ENCODE data around the gene DCBLD1. TPM values are rescaled to one million over a fixed set of nuclear protein-coding genes. Genes with fewer than 3 reads are reported as not detected.

Gene DCBLD1
- total and polyA plus RNA-seq, 9 of the 15 experiments (the other 6 are each of a cell fraction or from before 2014, with no cell fraction given), result 0.80 to 8.5 (median 6.8) TPM

GRCh38 chr6:117559299-117559698, 76.8 kb downstream of the DCBLD1 start:
- WGBS (ENCODE audit: insufficient coverage, low coverage, missing lambda C conversion rate), result 83% methylated on average over 4 of the region's 4 CpGs
- no peaks in the 10 kb centered on the region for H3K9me1 ChIP-seq (ENCODE audit: control insufficient read depth, insufficient read depth, low read length)
- no peak; the same call in 2 of the 3 replicates for ATAC-seq
- no peak overlapping the region for H3K27ac ChIP-seq (ENCODE audit: extremely low read depth, low read depth, low read length)
- POLR2A ChIA-PET, result interaction anchor here (2.0 to 2.1 kb wide), 2 partner anchors 10 kb away, joined by 4 to 8 read pairs; no protein-coding TSS in a partner anchor
- no peaks in the 10 kb centered on the region for H4K20me1 ChIP-seq (replicated peaks; ENCODE audit: control insufficient read depth, insufficient read depth, low read length)
- H3K4me3 ChIP-seq, result no peak overlapping the region
- in situ Hi-C loops (cut with MboI), result loop anchor here (10.0 kb wide), 1 partner anchor 104 kb away; no protein-coding TSS in a partner anchor
- H3K4me2 ChIP-seq (ENCODE audit: insufficient read depth, low read length), result no peak overlapping the region
- no peaks in the 10 kb centered on the region for H3K79me2 ChIP-seq (ENCODE audit: control insufficient read depth, insufficient read depth, low read length)
- no peak overlapping the region; a peak in 1 of 4 replicates for H3K9ac ChIP-seq (ENCODE audit: insufficient read depth in 1 of 2, low read depth in 2 of 2, low read length in 2 of 2)
- CTCF ChIA-PET (ENCODE audit: low intra/inter-chr PET ratio), result no interaction called here
- no peaks in the 10 kb centered on the region for H3K9me3 ChIP-seq (replicated peaks; ENCODE audit: control insufficient read depth, insufficient read depth, low read depth, low read length)
- H3K36me3 ChIP-seq (ENCODE audit: control insufficient read depth, insufficient read depth, low read length), result peaks cover 31% of the 10 kb centered on the region; the same call in 2 of the 3 replicates
- no peak for DNase-seq (ENCODE audit: extremely low read depth in 1 of 4, low spot score in 3 of 4)
- BruUV-seq (replicated peaks), result no TSS peak
- TF ChIP-seq SRSF1 (IDR thresholded peaks at IDR 0.05; ENCODE audit: low read depth, low read length) (no peak), MTA1 (IDR thresholded peaks at IDR 0.05; ENCODE audit: borderline replicate concordance) (no peak), ZNF316 (IDR thresholded peaks at IDR 0.05) (0 out of 2 replicates have a peak, but pooled peaks have one; percentile 5)
- H3K4me1 ChIP-seq (replicated peaks in 1 of 2; ENCODE audit: control insufficient read depth in 2 of 2, insufficient read depth in 2 of 2, low read length in 2 of 2), result peaks cover 0 to 6% of the 10 kb centered on the region in 2 experiments; a peak in 2 of 5 replicates
- no peak overlapping the region for H2AFZ ChIP-seq (ENCODE audit: low read depth, low read length)
- no peak for FAIRE-seq
- intact Hi-C loops (cut with micrococcal nuclease), result loop anchor here (5.0 kb wide), 1 partner anchor 212 kb away; no protein-coding TSS in a partner anchor
- no peaks in the 10 kb centered on the region for H3K27me3 ChIP-seq (ENCODE audit: control insufficient read depth in 2 of 2, insufficient read depth in 2 of 2, low read length in 2 of 2)

- ChIA-PET POLR2A (interaction anchor here (1.4 to 2.1 kb wide), 2 partner anchors 8 to 41 kb away, joined by 3 to 4 read pairs; partner anchors contain the start of gene GOPC), CTCF (ENCODE audit: low intra/inter-chr PET ratio) (no interaction called here)
- ATAC-seq (peak; percentile 73), FAIRE-seq (no peak), DNase-seq (ENCODE audit: extremely low read depth in 1 of 4, low spot score in 3 of 4) (peak in 2 of 4 experiments; percentile 35 to 50)
- H3K9me1 ChIP-seq (ENCODE audit: control insufficient read depth, insufficient read depth, low read length), result no peaks in the 10 kb centered on the region
- peaks cover 0 to 14% of the 10 kb centered on the region in 2 experiments; a peak in 2 of 5 replicates for H3K4me1 ChIP-seq (replicated peaks in 1 of 2; ENCODE audit: control insufficient read depth in 2 of 2, insufficient read depth in 2 of 2, low read length in 2 of 2)
- no peak overlapping the region for H3K4me2 ChIP-seq (ENCODE audit: insufficient read depth, low read length)
- H3K27ac ChIP-seq (ENCODE audit: extremely low read depth, low read depth, low read length), result no peak overlapping the region; the same call in 2 of the 3 replicates
- H3K9me3 ChIP-seq (replicated peaks; ENCODE audit: control insufficient read depth, insufficient read depth, low read depth, low read length), result no peaks in the 10 kb centered on the region
- in situ Hi-C loops (cut with MboI) (no loop called here), intact Hi-C loops (cut with micrococcal nuclease) (loop anchor here (2.0 kb wide), 1 partner anchor 44 kb away; no protein-coding TSS in a partner anchor)
- WGBS (ENCODE audit: insufficient coverage, low coverage, missing lambda C conversion rate), result 2% methylated on average over 3 of the region's 3 CpGs
- no peaks in the 10 kb centered on the region for H3K79me2 ChIP-seq (ENCODE audit: control insufficient read depth, insufficient read depth, low read length)
- H3K9ac ChIP-seq (ENCODE audit: insufficient read depth in 1 of 2, low read depth in 2 of 2, low read length in 2 of 2), result no peak overlapping the region
- no peak overlapping the region for H2AFZ ChIP-seq (ENCODE audit: low read depth, low read length)
- TSS peak; percentile 12 for BruUV-seq (replicated peaks)
- H3K36me3 ChIP-seq (ENCODE audit: control insufficient read depth, insufficient read depth, low read length), result peaks cover 48% of the 10 kb centered on the region
- no peaks in the 10 kb centered on the region for H3K27me3 ChIP-seq (ENCODE audit: control insufficient read depth in 2 of 2, insufficient read depth in 2 of 2, low read length in 2 of 2)
- H3K4me3 ChIP-seq, result no peak overlapping the region
- H4K20me1 ChIP-seq (replicated peaks; ENCODE audit: control insufficient read depth, insufficient read depth, low read length), result no peaks in the 10 kb centered on the region
- TF ChIP-seq E2F5 (CRISPR knock-in tag; IDR thresholded peaks at IDR 0.05), result no peak
- no peak for TF ChIP-seq ZFX (CRISPR knock-in tag; IDR thresholded peaks at IDR 0.05)
- peak; percentile 40; the same call in 1 of the 2 replicates for TF ChIP-seq DPF2 (IDR thresholded peaks at IDR 0.05)
- TF ChIP-seq TFAP4 (CRISPR knock-in tag; IDR thresholded peaks at IDR 0.05; ENCODE audit: borderline replicate concordance), result no peak
- TF ChIP-seq STAT5A (IDR thresholded peaks at IDR 0.05; ENCODE audit: borderline replicate concordance, low read length), result 0 out of 2 replicates have a peak, but pooled peaks have one; percentile 17
- TF ChIP-seq CBFA2T2 (conservative IDR thresholded peaks at IDR 0.05), result peak; percentile 29; the same call in 1 of the 2 replicates
- no peak for TF ChIP-seq HOMEZ (CRISPR knock-in tag; IDR thresholded peaks at IDR 0.05)
- TF ChIP-seq TAL1 (IDR thresholded peaks at IDR 0.05), result peak; percentile 53
- TF ChIP-seq BCOR (IDR thresholded peaks at IDR 0.05), result no peak
- TF ChIP-seq TEAD4 (IDR thresholded peaks at IDR 0.05; ENCODE audit: low read length), result peak; percentile 47; the same call in 1 of the 2 replicates
- no peak for TF ChIP-seq TEAD4 (CRISPR knock-in tag; IDR thresholded peaks at IDR 0.05; ENCODE audit: borderline replicate concordance)
Observed at GRCh38 chr6:117561128-117561527, 78.7 kb downstream of the DCBLD1 start.
